Nephron progenitor cell (in vitro differentiated cells): ENCODE results near the gene KRI1.

Experiments
- DNase-seq: peaks from one replicate; pipeline ENCODE4 v3.0.0; 2021
- H3K27ac Mint-ChIP-seq: 2 replicates; pipeline ENCODE4 v1.8.0; 2021; ENCODE audit warnings: mild to moderate bottlenecking, moderate library complexity, mixed read lengths
- H3K27me3 Mint-ChIP-seq: 2 replicates; pipeline ENCODE4 v1.8.0; 2021; ENCODE audit warnings: mild to moderate bottlenecking, low read depth, mixed read lengths; ENCODE audit not compliant: poor library complexity
- H3K36me3 Mint-ChIP-seq: 2 replicates; pipeline ENCODE4 v1.8.0; 2021; ENCODE audit warnings: low read depth, mixed read lengths
- H3K4me1 Mint-ChIP-seq: 2 replicates; pipeline ENCODE4 v1.8.0; 2021; ENCODE audit warnings: mixed read lengths
- H3K4me3 Mint-ChIP-seq: 2 replicates; pipeline ENCODE4 v1.8.0; 2021; ENCODE audit warnings: mild to moderate bottlenecking, moderate library complexity, mixed read lengths
- H3K9me3 Mint-ChIP-seq: 2 replicates; pipeline ENCODE4 v1.8.0; 2021; ENCODE audit warnings: mild to moderate bottlenecking, moderate library complexity, mixed read lengths
- TF ChIP-seq, protein P1 (sequence below): fragments of 200-600 bp; sonication (generic); IDR thresholded peaks from 2 replicates; pipeline ENCODE4 v1.5.0; 2021; ENCODE audit warnings: antibody characterized with exemption

The KRI1 gene

DNA sequence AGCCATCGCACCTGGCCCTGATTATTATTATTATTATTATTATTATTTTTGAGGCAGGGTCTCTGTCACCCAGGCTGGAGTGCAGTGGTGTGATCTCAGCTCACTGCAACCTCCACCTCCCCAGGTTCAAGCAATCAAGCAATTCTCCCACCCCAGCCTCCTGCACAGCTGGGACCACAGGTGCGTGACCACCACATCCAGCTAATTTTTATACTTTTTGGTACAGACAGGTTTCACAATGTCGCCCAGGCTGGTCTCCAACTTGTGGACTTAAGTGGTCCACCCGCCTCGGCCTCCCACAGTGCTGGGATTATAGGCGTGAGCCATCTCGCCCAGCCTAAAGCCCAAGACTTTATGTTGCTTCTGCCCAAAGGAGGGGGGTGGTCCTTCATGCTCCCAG, 27.3 kb upstream of the KRI1 start:
- no peak overlapping the region for H3K27ac Mint-ChIP-seq
- no peak for DNase-seq
- H3K4me1 Mint-ChIP-seq: peaks cover 6% of the 10 kb centered on the region
- TF ChIP-seq, protein P1, sequence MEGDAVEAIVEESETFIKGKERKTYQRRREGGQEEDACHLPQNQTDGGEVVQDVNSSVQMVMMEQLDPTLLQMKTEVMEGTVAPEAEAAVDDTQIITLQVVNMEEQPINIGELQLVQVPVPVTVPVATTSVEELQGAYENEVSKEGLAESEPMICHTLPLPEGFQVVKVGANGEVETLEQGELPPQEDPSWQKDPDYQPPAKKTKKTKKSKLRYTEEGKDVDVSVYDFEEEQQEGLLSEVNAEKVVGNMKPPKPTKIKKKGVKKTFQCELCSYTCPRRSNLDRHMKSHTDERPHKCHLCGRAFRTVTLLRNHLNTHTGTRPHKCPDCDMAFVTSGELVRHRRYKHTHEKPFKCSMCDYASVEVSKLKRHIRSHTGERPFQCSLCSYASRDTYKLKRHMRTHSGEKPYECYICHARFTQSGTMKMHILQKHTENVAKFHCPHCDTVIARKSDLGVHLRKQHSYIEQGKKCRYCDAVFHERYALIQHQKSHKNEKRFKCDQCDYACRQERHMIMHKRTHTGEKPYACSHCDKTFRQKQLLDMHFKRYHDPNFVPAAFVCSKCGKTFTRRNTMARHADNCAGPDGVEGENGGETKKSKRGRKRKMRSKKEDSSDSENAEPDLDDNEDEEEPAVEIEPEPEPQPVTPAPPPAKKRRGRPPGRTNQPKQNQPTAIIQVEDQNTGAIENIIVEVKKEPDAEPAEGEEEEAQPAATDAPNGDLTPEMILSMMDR: no peak
- H3K9me3 Mint-ChIP-seq: no peaks in the 10 kb centered on the region
- H3K27me3 Mint-ChIP-seq: peaks cover 54% of the 10 kb centered on the region
- no peak overlapping the region for H3K4me3 Mint-ChIP-seq
- H3K36me3 Mint-ChIP-seq: no peaks in the 10 kb centered on the region

DNA sequence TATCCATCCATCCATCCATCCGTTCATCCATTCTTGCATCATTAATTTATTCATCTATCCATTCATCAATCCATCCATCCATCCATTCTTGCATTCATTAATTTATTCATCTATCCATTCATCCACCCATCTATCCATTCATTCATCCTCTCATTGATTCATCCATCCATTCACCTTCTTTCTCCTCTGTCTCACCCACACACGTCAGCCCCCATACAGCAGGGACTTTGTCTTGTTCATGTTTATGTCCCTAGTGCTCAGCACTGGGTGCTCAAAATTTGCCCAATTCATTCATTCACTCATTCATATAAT, 22.0 kb upstream of the KRI1 start:
- H3K4me3 Mint-ChIP-seq: peak overlapping the region; percentile 0
- no peak overlapping the region for H3K27ac Mint-ChIP-seq

DNA sequence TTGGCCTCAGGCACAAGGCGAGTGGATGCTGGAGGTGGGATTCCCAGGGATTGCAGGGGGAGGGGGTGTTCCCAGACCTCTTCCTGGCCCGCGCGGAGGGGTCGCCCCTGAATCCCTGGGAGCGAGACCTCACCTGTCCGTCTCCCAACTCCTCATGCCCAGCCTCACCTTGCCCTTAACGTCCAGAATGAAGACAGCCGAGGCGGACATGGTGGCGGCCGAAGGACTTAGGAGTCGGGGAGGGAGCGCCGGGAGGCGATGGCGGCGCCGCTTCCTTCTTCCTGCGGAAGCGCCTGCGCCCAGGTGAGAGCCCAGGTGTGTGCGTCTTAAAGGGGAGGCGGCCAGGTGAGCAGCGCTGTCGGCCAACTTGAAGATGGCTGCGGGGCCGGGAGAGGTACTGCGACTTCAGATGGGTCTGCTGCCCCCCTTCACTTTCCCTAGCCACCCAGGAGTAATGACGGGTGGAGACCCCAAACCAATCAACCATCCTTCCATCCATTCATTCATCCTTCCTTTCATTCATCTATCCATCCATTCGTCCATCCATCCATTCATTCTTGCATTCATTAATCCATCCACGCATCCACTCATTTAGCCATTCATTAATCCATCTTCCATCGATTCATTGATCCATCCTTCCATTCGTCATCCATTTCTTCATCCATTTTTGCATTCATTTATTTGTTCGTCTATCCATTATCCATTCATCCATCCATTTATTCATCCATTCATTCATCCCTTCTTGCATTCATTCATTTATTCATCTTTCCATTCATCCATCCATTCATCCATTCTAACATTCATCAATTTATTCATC, 21.4 kb upstream of the KRI1 start, which contains the start of gene AP1M2:
Gene AP1M2 (minus strand): TSS at position 291 of the 817 bp plus-strand sequence. CDS start 81 bp downstream, at position 210.
- Mint-ChIP-seq H3K36me3 (no peaks in the 10 kb centered on the region), H3K9me3 (peaks cover 10% of the 10 kb centered on the region), H3K4me3 (peak within 1 kb of the TSS; percentile 36), H3K4me1 (peaks cover 7% of the 10 kb centered on the region), H3K27ac (no peak within 1 kb of the TSS), H3K27me3 (peaks cover 79% of the 10 kb centered on the region)
- TF ChIP-seq, protein P1: no peak
- DNase-seq: no peak

More for the DNA sequence above, 22.0 kb upstream of the KRI1 start:
- peaks cover 10% of the 10 kb centered on the region for H3K9me3 Mint-ChIP-seq
- DNase-seq: no peak
- H3K27me3 Mint-ChIP-seq: peaks cover 79% of the 10 kb centered on the region
- no peaks in the 10 kb centered on the region for H3K36me3 Mint-ChIP-seq
- peaks cover 7% of the 10 kb centered on the region for H3K4me1 Mint-ChIP-seq
- TF ChIP-seq, protein P1: no peak

DNA sequence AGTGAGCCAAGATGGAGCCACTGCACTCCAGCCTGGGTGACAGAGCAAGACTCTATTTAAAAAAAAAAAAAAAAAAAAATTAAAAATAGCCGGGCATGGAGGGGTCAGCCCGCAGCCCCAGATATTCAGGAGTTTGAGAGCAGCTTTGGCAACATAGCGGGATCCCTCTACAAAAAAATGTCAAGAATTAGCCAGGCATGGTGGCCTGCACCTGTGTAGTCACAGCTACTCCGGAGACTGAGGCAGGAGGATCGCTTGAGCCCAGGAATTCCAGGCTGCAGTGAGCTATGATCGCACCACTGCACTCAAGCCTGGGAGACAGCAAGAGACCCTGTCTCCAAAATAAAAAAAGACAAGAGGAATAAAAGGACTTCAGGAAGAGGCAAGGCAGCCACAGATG, 20.6 kb upstream of the KRI1 start:
- H3K4me1 Mint-ChIP-seq: peaks cover 7% of the 10 kb centered on the region
- no peak overlapping the region for H3K27ac Mint-ChIP-seq
- H3K9me3 Mint-ChIP-seq: peaks cover 10% of the 10 kb centered on the region
- no peak for DNase-seq
- peak overlapping the region; percentile 36 for H3K4me3 Mint-ChIP-seq
- peaks cover 79% of the 10 kb centered on the region for H3K27me3 Mint-ChIP-seq
- TF ChIP-seq, protein P1: no peak
- H3K36me3 Mint-ChIP-seq: no peaks in the 10 kb centered on the region

DNA sequence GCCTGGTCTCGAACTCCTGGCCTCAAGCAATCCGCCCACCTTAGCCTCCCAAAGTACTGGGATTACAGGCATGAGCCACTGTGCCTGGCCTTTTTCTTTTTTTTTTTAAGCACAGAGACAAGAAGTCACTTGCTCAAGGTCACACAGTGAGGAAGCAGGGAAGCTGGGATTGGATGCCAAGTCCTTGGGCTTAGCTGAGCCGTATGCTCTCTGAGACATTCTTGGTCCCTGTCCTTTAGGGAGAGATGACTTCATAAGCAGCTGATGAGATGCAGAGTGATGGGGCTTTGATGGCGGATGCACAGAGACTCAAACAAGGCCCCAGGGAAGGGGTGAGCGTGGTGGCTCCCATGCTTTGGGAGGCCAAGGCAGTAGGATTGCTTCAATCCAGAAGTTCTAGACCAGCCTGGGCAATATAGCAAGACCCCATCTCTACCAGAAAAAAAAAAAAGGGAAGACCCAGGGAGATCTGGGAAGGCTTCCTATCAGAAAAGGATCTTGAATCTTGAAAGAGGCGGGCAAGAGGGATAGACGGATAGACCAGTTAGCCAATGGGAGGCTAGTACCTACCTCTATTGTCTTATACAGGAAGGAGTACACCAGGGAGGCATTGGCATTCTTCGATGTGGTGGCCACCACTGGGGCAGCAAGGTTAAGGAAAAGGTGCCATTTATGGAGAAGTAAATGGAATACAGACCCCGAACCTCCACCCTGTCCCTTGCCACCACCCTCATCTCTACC, 17.4 kb upstream of the KRI1 start:
- TF ChIP-seq, protein P1: no peak
- no peak for DNase-seq
- Mint-ChIP-seq H3K4me3 (no peak overlapping the region), H3K4me1 (peaks cover 14% of the 10 kb centered on the region), H3K36me3 (no peaks in the 10 kb centered on the region), H3K27me3 (peaks cover 53% of the 10 kb centered on the region), H3K9me3 (peaks cover 10% of the 10 kb centered on the region), H3K27ac (peak overlapping the region; percentile 45)
